Measurements from ENCODE around the gene CTAGE1.

The CTAGE1 gene

DNA sequence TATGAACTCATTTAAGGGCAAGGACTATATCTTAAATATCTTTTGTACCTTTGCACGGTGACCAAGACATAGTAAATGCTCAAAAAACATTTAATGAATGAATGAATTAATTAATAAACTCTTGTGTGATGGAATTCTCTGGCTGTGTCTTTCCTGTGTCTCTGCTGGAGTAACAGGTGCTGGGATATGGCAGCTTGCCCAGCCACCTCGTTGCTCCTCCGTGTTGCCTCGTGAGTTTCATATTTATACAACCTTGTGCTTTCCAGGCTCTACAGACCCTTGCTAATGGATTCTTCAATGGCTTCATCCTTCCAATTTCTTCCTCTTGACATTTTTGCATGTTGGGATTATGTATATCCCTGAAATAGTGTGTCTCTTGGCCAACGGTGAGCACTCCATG lies 30.4 kb downstream of the CTAGE1 start:
- no peak for DNase-seq

DNA sequence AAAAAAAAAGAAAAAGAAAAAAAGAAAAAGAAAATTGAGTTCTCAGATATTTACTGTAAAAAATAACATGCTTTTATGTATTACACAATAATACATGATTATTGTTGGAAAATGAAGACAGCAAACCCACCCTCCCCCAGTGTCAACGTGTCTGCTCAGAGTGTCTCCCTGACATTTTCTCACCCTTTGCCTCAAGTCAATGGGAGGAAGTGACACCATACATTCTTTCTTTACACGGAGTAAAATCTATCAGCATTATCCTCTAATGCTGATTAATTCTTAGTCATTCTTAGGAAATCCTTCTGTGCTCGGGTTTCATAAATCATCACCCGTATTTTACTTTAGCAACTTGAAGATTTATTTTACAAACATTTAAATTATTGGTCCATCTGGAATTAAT lies 32.0 kb downstream of the CTAGE1 start:
- DNase-seq = no peak

DNA sequence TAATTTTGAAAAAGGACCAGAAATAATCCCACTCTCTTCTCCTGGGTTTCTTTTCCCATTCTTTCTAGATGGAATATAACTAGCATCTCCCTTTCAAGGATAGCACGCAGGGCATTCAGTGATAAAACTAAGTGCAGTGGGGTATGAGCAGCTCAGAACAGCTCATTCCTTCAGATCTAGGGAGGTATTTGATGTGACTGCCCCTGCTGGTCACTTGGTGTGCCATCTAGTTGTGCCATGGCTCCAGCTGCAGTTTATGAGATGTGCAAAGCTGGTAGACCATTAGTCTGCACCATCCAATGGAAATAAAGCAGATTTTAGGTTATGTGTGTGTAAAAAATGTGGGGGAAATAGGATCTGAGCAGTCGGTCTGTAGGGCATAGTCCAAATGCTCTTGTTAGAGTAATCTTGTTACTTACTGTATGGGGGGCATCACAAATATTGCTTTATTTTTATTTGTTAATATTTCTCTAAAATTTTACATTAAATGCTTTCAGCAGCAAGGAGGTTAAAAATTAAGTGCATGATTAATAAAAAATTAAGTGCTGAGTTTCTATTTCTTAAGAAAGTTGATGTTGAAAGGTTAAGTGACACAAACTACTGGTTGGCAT lies 38.9 kb downstream of the CTAGE1 start:
- DNase-seq = no peak

DNA sequence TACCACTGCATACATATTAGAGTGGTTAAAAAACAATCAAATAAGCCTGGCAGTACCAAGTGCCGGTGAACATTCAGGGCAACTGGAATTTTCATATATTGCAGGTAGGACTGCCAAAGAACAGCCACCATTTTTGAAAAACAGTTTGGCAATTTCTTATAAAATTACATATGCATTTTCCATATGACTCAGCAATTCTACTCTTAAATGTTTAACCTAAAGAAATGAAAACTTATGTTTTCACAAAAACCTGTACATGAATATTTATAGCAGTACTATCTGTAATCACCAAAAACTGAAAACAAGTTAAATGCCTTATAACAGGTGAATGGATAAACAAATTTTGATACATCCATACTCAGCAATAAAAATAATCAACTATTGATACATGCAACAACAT lies 39.9 kb downstream of the CTAGE1 start:
- DNase-seq = no peak

DNA sequence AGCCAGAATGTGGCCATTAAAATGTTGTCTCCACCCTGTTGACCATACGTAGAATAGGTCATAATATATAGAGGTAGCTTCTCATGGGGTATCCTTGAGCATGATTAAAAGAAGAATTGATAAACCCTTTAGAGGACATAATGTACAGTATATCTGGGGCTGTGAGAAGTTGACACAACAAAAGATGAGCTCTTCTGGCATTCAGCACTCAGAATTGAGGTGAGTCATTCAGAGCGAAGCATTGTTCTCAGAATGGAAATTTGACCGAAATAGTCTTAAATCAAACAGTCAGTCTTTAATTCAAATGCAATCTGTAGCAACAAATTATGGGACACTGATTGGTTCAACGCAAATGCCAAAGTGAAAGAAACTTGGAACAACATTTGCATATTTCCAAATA lies 47.3 kb downstream of the CTAGE1 start:
- no peak for DNase-seq

DNA sequence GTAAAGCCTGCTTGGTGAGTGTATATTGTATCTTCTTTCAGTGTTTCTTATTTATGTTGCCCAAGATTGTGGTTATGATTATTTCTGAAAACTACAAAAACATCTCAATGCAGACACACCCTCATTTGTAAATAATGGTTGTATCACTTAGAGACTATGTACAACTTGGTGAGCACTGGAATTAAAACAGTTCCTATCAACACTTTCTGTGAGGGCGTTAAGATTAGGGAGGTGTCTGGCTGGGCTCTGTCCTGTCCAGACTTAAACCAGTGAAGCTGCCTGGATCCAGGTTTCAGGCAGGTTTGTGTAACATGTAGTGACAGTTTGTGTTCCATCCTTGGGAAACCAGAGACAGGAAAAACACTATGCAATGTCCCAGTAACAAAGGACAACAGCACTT lies 49.7 kb downstream of the CTAGE1 start:
- no peak for DNase-seq

DNA sequence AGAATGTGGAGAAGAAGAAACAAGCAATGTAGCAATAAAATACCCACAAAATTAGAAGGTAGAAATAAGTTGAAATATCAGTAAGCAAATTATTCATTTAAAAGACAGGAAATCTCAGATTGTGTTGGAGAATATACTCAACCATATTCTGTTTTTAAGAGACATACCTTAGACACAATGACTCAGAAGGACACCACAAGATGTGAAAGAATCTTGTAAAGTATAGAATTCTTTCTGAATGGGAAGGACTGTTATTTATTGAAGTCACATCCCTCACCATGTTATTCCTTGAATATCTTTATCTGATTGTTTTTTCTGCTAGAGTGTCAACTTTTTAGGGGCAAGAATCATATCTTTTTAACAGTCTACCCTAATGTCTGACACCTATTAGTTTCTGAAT lies 50.4 kb downstream of the CTAGE1 start:
- no peak for DNase-seq

DNA sequence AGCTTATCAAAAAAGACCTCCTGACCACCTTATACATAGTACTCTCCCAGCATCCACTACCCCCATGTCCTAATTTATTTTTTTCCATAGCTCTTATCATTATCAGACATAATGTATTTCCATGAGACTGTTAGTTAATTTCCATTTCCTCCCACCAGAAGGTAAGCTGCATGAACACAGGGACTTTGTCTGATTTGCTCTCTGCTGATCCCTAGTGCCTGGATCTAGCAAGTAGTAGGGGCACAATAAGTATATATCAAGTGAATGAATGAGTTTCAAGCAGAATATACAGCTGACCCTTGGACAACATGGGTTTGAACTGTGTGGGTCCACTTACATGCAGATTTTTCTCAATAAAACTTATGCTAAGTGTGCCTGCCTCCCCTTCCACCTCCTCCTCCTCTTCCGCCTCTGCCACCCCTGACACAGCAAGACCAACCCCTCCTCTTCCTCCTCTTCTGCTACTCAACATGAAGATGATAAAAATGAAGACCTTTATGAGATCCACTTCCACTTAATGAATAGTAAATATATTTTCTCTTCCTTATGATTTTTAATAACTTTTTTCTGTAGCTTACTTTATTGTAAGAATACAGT lies 53.8 kb downstream of the CTAGE1 start:
- DNase-seq = no peak
